MM.1S (cell line): ENCODE measurements around the gene ENTREP1.

Experiments
- DNase-seq: peaks from one replicate; pipeline ENCODE4 v3.0.0-alpha.2; 2015
- H2AFZ ChIP-seq: fragments of 300-600 bp; sonication (generic); 2 replicates; pipeline ENCODE4 v1.6.0; 2016; ENCODE audit warnings: antibody characterized with exemption, low read length
- H3F3A ChIP-seq: fragments of 300-600 bp; sonication (generic); 2 replicates; pipeline ENCODE4 v1.6.1; 2016; ENCODE audit warnings: mild to moderate bottlenecking, antibody characterized with exemption, low read length, moderate library complexity, mixed read lengths; ENCODE audit not compliant: insufficient read depth
- H3K27ac ChIP-seq: fragments of 300-600 bp; sonication (generic); 2 replicates; pipeline ENCODE4 v1.5.1; 2016; ENCODE audit warnings: mild to moderate bottlenecking, low read length
- H3K27me3 ChIP-seq: fragments of 300-600 bp; sonication (generic); replicated peaks from 2 replicates; pipeline ENCODE4 v1.6.0; 2016; ENCODE audit warnings: low read length; ENCODE audit not compliant: insufficient read depth
- H3K36me3 ChIP-seq: fragments of 300-600 bp; sonication (generic); replicated peaks from 2 replicates; pipeline ENCODE4 v1.6.1; 2016; ENCODE audit warnings: mild to moderate bottlenecking, low read length, mixed read lengths; ENCODE audit not compliant: insufficient read depth
- H3K4me1 ChIP-seq: fragments of 300-600 bp; sonication (generic); 2 replicates; pipeline ENCODE4 v1.6.1; 2016; ENCODE audit warnings: low read length, mixed read lengths
- H3K4me2 ChIP-seq: fragments of 300-600 bp; sonication (generic); 2 replicates; pipeline ENCODE4 v1.6.0; 2016; ENCODE audit warnings: low read depth, low read length
- H3K4me3 ChIP-seq: fragments of 300-600 bp; sonication (generic); 2 replicates; pipeline ENCODE4 v1.5.1; 2016; ENCODE audit warnings: low read length, mixed read lengths
- H3K79me2 ChIP-seq: fragments of 300-600 bp; sonication (generic); 2 replicates; pipeline ENCODE4 v1.6.1; 2016; ENCODE audit warnings: mixed run types, low read length, mixed read lengths
- H3K9ac ChIP-seq: fragments of 300-600 bp; sonication (generic); 2 replicates; pipeline ENCODE4 v1.6.1; 2016; ENCODE audit warnings: low read length, mixed read lengths
- H3K9me2 ChIP-seq: fragments of 300-600 bp; sonication (generic); replicated peaks from 2 replicates; pipeline ENCODE4 v1.6.1; 2016; ENCODE audit warnings: mild to moderate bottlenecking, low read length, mixed read lengths; ENCODE audit not compliant: insufficient read depth
- H3K9me3 ChIP-seq: fragments of 300-600 bp; sonication (generic); replicated peaks from 2 replicates; pipeline ENCODE4 v1.6.1; 2016; ENCODE audit warnings: mild to moderate bottlenecking, low read length, mixed read lengths; ENCODE audit not compliant: insufficient read depth
- H4K20me1 ChIP-seq: fragments of 300-600 bp; sonication (generic); 2 replicates; pipeline ENCODE4 v1.6.1; 2016; ENCODE audit warnings: mild to moderate bottlenecking, low read length, moderate library complexity, mixed read lengths; ENCODE audit not compliant: insufficient read depth
- CTCF ChIP-seq: fragments of 300-600 bp; sonication (generic); IDR thresholded peaks from 2 replicates; pipeline ENCODE4 v1.5.1; 2016; ENCODE audit warnings: antibody characterized with exemption, low read length, mixed read lengths
- EZH2 ChIP-seq: fragments of 300-600 bp; sonication (generic); optimal IDR thresholded peaks from 2 replicates; pipeline ENCODE3; 2017; ENCODE audit warnings: low read depth, mild to moderate bottlenecking, antibody characterized with exemption, low read length, mixed read lengths
- EZH2phosphoT487 ChIP-seq: fragments of 300-600 bp; sonication (generic); IDR thresholded peaks from 2 replicates; pipeline ENCODE4 v1.6.1; 2018; ENCODE audit warnings: antibody characterized with exemption, low read length

The ENTREP1 gene

GRCh38 chr9:69389437-69389995, 64.5 kb downstream of the ENTREP1 start:
- TF ChIP-seq CTCF (no peak), EZH2 (no peak), EZH2phosphoT487 (no peak)
- Histone ChIP-seq H3K4me2 (no peak overlapping the region), H4K20me1 (no peaks in the 10 kb centered on the region), H3F3A (peaks cover 11% of the 10 kb centered on the region; the same call in 1 of the 2 replicates), H3K4me3 (no peak overlapping the region), H3K79me2 (no peaks in the 10 kb centered on the region), H3K36me3 (no peaks in the 10 kb centered on the region), H3K9me3 (no peaks in the 10 kb centered on the region), H3K9me2 (no peaks in the 10 kb centered on the region), H3K27ac (no peak overlapping the region), H3K9ac (no peak overlapping the region), H2AFZ (no peak overlapping the region), H3K4me1 (peaks cover 21% of the 10 kb centered on the region), H3K27me3 (no peaks in the 10 kb centered on the region)
- DNase-seq = no peak

GRCh38 chr9:69391487-69391886, 66.5 kb downstream of the ENTREP1 start:
- peaks cover 4% of the 10 kb centered on the region; the same call in 1 of the 2 replicates for H3K4me1 ChIP-seq
- H4K20me1 ChIP-seq = no peaks in the 10 kb centered on the region
- no peaks in the 10 kb centered on the region for H3K36me3 ChIP-seq
- TF ChIP-seq EZH2 (no peak), CTCF (no peak), EZH2phosphoT487 (no peak)
- H3F3A ChIP-seq = no peaks in the 10 kb centered on the region
- H3K4me3 ChIP-seq = no peak overlapping the region
- no peaks in the 10 kb centered on the region for H3K9me2 ChIP-seq
- H3K9me3 ChIP-seq = no peaks in the 10 kb centered on the region
- no peaks in the 10 kb centered on the region for H3K79me2 ChIP-seq
- H3K9ac ChIP-seq = no peak overlapping the region
- H3K4me2 ChIP-seq = no peak overlapping the region
- no peak for DNase-seq
- no peak overlapping the region for H2AFZ ChIP-seq
- H3K27ac ChIP-seq = no peak overlapping the region
- H3K27me3 ChIP-seq = no peaks in the 10 kb centered on the region

DNA sequence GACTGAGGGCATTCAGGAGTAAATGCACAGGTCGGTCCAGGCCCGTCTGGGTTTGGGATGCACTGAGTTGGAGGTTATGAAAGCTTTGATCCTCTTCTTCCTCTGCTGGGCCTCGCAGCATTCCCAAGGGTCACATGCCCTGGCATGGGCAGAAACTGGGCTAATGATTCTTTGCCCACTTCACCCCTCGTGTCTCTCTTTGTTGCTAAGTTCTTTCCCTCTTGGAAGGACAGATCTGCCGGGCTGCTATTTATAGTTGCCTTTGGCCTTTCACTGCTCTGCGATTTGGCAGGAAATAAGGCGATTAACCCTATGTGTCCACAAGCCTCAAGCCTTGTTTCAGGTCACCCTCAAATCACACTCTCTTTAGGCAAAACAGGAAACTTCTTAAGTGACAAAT, 66.9 kb downstream of the ENTREP1 start:
- TF ChIP-seq CTCF = no peak
- no peak for TF ChIP-seq EZH2phosphoT487
- TF ChIP-seq EZH2 = no peak
- Histone ChIP-seq H3K27me3 (no peaks in the 10 kb centered on the region), H3K79me2 (no peaks in the 10 kb centered on the region), H2AFZ (no peak overlapping the region), H3K27ac (no peak overlapping the region), H3K9ac (no peak overlapping the region), H3K4me3 (no peak overlapping the region), H3K9me3 (no peaks in the 10 kb centered on the region), H4K20me1 (no peaks in the 10 kb centered on the region), H3K36me3 (no peaks in the 10 kb centered on the region), H3K9me2 (no peaks in the 10 kb centered on the region), H3K4me2 (no peak overlapping the region), H3K4me1 (no peaks in the 10 kb centered on the region), H3F3A (no peaks in the 10 kb centered on the region)
- no peak for DNase-seq
